Activated naive CD8-positive, alpha-beta T cell treated with anti-CD3 and anti-CD28 coated beads for 36 hours (primary cell): Measurements from ENCODE around the gene RTCA. TPM values are rescaled to one million over a fixed set of nuclear protein-coding genes. Genes with fewer than 3 reads are reported as not detected.
"Not testable (repeated sequence)": the region's sequence is repeated elsewhere in the genome, so short reads cannot be mapped to it uniquely, and the experiment has no call there.

Experiments
- DNase-seq: peaks from one replicate; pipeline ENCODE4 v3.0.0; 2021
- H3K27ac Mint-ChIP-seq: one replicate; pipeline ENCODE4 v1.8.0; 2022; ENCODE audit warnings: mild to moderate bottlenecking, moderate library complexity, mixed read lengths
- H3K27me3 Mint-ChIP-seq: one replicate; pipeline ENCODE4 v1.8.0; 2022; ENCODE audit warnings: mild to moderate bottlenecking, mixed read lengths
- H3K36me3 Mint-ChIP-seq: one replicate; pipeline ENCODE4 v1.8.0; 2021; ENCODE audit warnings: mild to moderate bottlenecking, mixed read lengths
- H3K4me1 Mint-ChIP-seq: one replicate; pipeline ENCODE4 v1.8.0; 2021; ENCODE audit warnings: mixed read lengths
- H3K4me3 Mint-ChIP-seq: one replicate; pipeline ENCODE4 v1.8.0; 2022; ENCODE audit warnings: mild to moderate bottlenecking, moderate library complexity, mixed read lengths
- H3K9me3 Mint-ChIP-seq: one replicate; pipeline ENCODE4 v1.8.0; 2022; ENCODE audit warnings: mixed read lengths
- total RNA-seq, 2 experiments: library from RNA; stranded (reverse); gene quantifications; one replicate each; pipeline ENCODE4 v1.2.3, GENCODE V29; 2021

Gene RTCA
- total RNA-seq, 2 experiments from 2014 or later, result 49.4 to 50.4 TPM

- H3K4me3 Mint-ChIP-seq, DNase-seq, H3K36me3 Mint-ChIP-seq, H3K27ac Mint-ChIP-seq, H3K4me1 Mint-ChIP-seq, H3K9me3 Mint-ChIP-seq, H3K27me3 Mint-ChIP-seq: not testable (repeated sequence)
These were observed 73.7 kb downstream of the RTCA start for GRCh38 chr1:100339735-100340134.

- H3K36me3 Mint-ChIP-seq, result no peaks in the 10 kb centered on the region
- no peaks in the 10 kb centered on the region for H3K9me3 Mint-ChIP-seq
- H3K4me3 Mint-ChIP-seq, result no peak overlapping the region
- no peak for DNase-seq
- H3K4me1 Mint-ChIP-seq, result no peaks in the 10 kb centered on the region
- no peaks in the 10 kb centered on the region for H3K27me3 Mint-ChIP-seq
- H3K27ac Mint-ChIP-seq, result no peak overlapping the region
These were observed 74.5 kb downstream of the RTCA start for GRCh38 chr1:100340494-100340893.

GRCh38 chr1:100342348-100342747 is 76.3 kb downstream of the RTCA start:
- Mint-ChIP-seq H3K4me1 (no peaks in the 10 kb centered on the region), H3K9me3 (no peaks in the 10 kb centered on the region), H3K27ac (no peak overlapping the region), H3K36me3 (no peaks in the 10 kb centered on the region), H3K4me3 (no peak overlapping the region), H3K27me3 (no peaks in the 10 kb centered on the region)
- DNase-seq, result no peak

Other genes with a start within 250 kb of the RTCA start
- 10 to 100 TPM; 15.7 TPM for gene SASS6, start 133.3 kb upstream of the RTCA start, total RNA-seq
- 10 to 100 TPM; 18.6 to 19.6 TPM for gene TRMT13, start 133.1 kb upstream of the RTCA start, total RNA-seq
- under 1 TPM; 0.40 to 0.72 TPM for gene LRRC39, start 88.0 kb upstream of the RTCA start, total RNA-seq
- 10 to 100 TPM; 12.1 to 12.9 TPM for gene DBT, start 16.4 kb upstream of the RTCA start, total RNA-seq
- 10 to 100 TPM in 1 of 2 experiments, 1 to 10 TPM in 1; 9.5 to 11.2 TPM for gene CDC14A, start 86.3 kb downstream of the RTCA start, total RNA-seq